HCT116 (cell line): ENCODE results near the gene PWWP2B. TPM values are rescaled to one million over a fixed set of nuclear protein-coding genes. Genes with fewer than 3 reads are reported as not detected.
A peak's percentile ranks its signal among the peaks of the same experiment; 100 is the strongest.

ENCODE experiments used
- ATAC-seq: fragments of 200-7000 bp; cut with Tn5 transposase; 2 replicates; pipeline ENCODE4 v1.9.1; 2020; ENCODE audit warnings: mild to moderate bottlenecking, moderate library complexity
- BruUV-seq: library from RNA; stranded (reverse); fragments of 400-500 nt; replicated peaks from 2 replicates; lab custom pipeline; 2021; lab: Mats Ljungman, UMichigan
- CTCF ChIA-PET: fragments of 300-600 bp; sonication (Branson Sonifier 250); formaldehyde crosslinking; loops from one replicate; lab custom pipeline; 2021; ENCODE audit warnings: antibody characterized with exemption; lab: Charles Lee
- POLR2A ChIA-PET: fragments of 300-600, 350-600 bp; sonication (Branson Sonifier 250); formaldehyde crosslinking; loops from one replicate; lab custom pipeline; 2021; ENCODE audit warnings: antibody characterized with exemption; lab: Charles Lee
- RAD21 ChIA-PET, 2 experiments: fragments of 300-600 bp; sonication (Branson Sonifier 250); formaldehyde crosslinking; loops; one replicate each; lab custom pipeline; 2023; ENCODE audit warnings: low total read pairs in 2 of 2; ENCODE audit not compliant: uncharacterized antibody in 2 of 2, unreplicated experiment in 2 of 2, low non-redundant PET in 1 of 2; lab: Charles Lee
- DNase-seq: peaks from one replicate; pipeline ENCODE4 v3.0.0-alpha.2; 2010; ENCODE audit warnings: low read depth, low spot score
- H2AFZ ChIP-seq: fragments of 200-600 bp; shearing (Covaris generic), sonication (generic); 2 replicates; pipeline ENCODE4 v1.6.1; 2017; ENCODE audit warnings: low read depth, mixed run types, mixed read lengths, antibody characterized with exemption, low read length; ENCODE audit not compliant: poor library complexity, severe bottlenecking
- H3K27ac ChIP-seq: 2 replicates; pipeline ENCODE4 v1.5.1; 2012; ENCODE audit warnings: low read depth, low read length
- H3K27me3 ChIP-seq: fragments of 200-600 bp; sonication (generic); 2 replicates; pipeline ENCODE4 v1.6.1; 2016; ENCODE audit warnings: mixed run types, low read length, mixed read lengths; ENCODE audit not compliant: insufficient read depth
- H3K36me3 ChIP-seq, 2 experiments: fragments of 200-500 bp in 1 of 2; fragments of 200-600 bp in 1 of 2; sonication (Bioruptor generic) in 1 of 2; sonication (generic) in 1 of 2; 2 replicates each; pipeline versions ENCODE4 v1.5.1 to v1.6.1; 2014 to 2016; ENCODE audit warnings: low read length in 2 of 2, inconsistent platforms in 1 of 2, mixed read lengths in 1 of 2, mixed run types in 1 of 2; ENCODE audit not compliant: insufficient read depth in 2 of 2, control insufficient read depth in 1 of 2
- H3K4me1 ChIP-seq, 2 experiments: fragments of 200-600 bp in 1 of 2; sonication (generic) in 1 of 2; 2 replicates each; pipeline versions ENCODE4 v1.5.1 to v1.6.1; 2012 to 2017; ENCODE audit warnings: low read length in 2 of 2, inconsistent platforms in 1 of 2, mild to moderate bottlenecking in 1 of 2, mixed read lengths in 1 of 2, mixed run types in 1 of 2, moderate library complexity in 1 of 2; ENCODE audit not compliant: insufficient read depth in 2 of 2, control insufficient read depth in 1 of 2
- H3K4me2 ChIP-seq: fragments of 200-600 bp; sonication (generic); 2 replicates; pipeline ENCODE4 v1.6.1; 2017; ENCODE audit warnings: mixed run types, low read length, mixed read lengths
- H3K4me3 ChIP-seq, 2 experiments: fragments of 200-600 bp in 1 of 2; sonication (generic) in 1 of 2; replicated peaks in 1 of 2; 2 replicates each; pipeline ENCODE4 v1.5.1; 2011 to 2016; ENCODE audit warnings: low read length in 2 of 2, control low read depth in 1 of 2, low read depth in 1 of 2, mild to moderate bottlenecking in 1 of 2, mixed read lengths in 1 of 2, mixed run types in 1 of 2
- H3K79me2 ChIP-seq: fragments of 200-600 bp; sonication (generic); 2 replicates; pipeline ENCODE4 v1.6.1; 2017; ENCODE audit warnings: mild to moderate bottlenecking, mixed run types, low read length, moderate library complexity, mixed read lengths; ENCODE audit not compliant: insufficient read depth
- H3K9ac ChIP-seq: fragments of 200-600 bp; sonication (generic); 2 replicates; pipeline ENCODE4 v1.6.1; 2016; ENCODE audit warnings: low read length, mixed read lengths
- H3K9me2 ChIP-seq: fragments of 200-600 bp; sonication (generic), shearing (Covaris generic); 2 replicates; pipeline ENCODE4 v1.6.1; 2017; ENCODE audit warnings: mixed run types, mild to moderate bottlenecking, moderate library complexity; ENCODE audit not compliant: insufficient read depth
- H3K9me3 ChIP-seq, 2 experiments: fragments of 200-500 bp in 1 of 2; fragments of 200-600 bp in 1 of 2; sonication (Bioruptor generic) in 1 of 2; sonication (generic) in 1 of 2; 2 replicates each; pipeline ENCODE4 v1.6.1; 2014 to 2017; ENCODE audit warnings: low read length in 2 of 2, mixed read lengths in 2 of 2, inconsistent platforms in 1 of 2, low read depth in 1 of 2, mild to moderate bottlenecking in 1 of 2, mixed run types in 1 of 2, moderate library complexity in 1 of 2; ENCODE audit not compliant: control insufficient read depth in 1 of 2, insufficient read depth in 1 of 2
- H4K20me1 ChIP-seq: fragments of 200-600 bp; sonication (generic), shearing (Covaris generic); 2 replicates; pipeline ENCODE4 v1.6.1; 2017; ENCODE audit warnings: mixed run types, mild to moderate bottlenecking, moderate library complexity; ENCODE audit not compliant: insufficient read depth
- CBX3 ChIP-seq: IDR thresholded peaks from 2 replicates; pipeline ENCODE4 v1.6.1; 2012; ENCODE audit warnings: low read depth
- CEBPB ChIP-seq: IDR thresholded peaks from 2 replicates; pipeline ENCODE4 v1.6.1; 2012; ENCODE audit warnings: low read depth
- EGR1 ChIP-seq: IDR thresholded peaks from 2 replicates; pipeline ENCODE4 v1.6.1; 2012; ENCODE audit warnings: low read depth
- FOSL1 ChIP-seq: IDR thresholded peaks from 2 replicates; pipeline ENCODE4 v1.6.1; 2012; ENCODE audit warnings: low read depth
- POLR2A ChIP-seq: IDR thresholded peaks from 2 replicates; pipeline ENCODE4 v1.7.0; 2011; ENCODE audit warnings: borderline replicate concordance; ENCODE audit not compliant: insufficient read depth, insufficient read length; ENCODE audit errors: extremely low read depth
- RAD21 ChIP-seq: IDR thresholded peaks from 2 replicates; pipeline ENCODE4 v1.6.1; 2012; ENCODE audit warnings: low read depth, mild to moderate bottlenecking
- SP1 ChIP-seq: IDR thresholded peaks from 2 replicates; pipeline ENCODE4 v1.6.1; 2012; ENCODE audit warnings: low read depth
- ZFX ChIP-seq: fragments of 450-650 bp; IDR thresholded peaks from 2 replicates; pipeline ENCODE4 v1.6.1; 2017
- ZNF274 ChIP-seq: fragments of 200-500 bp; sonication (Bioruptor generic); IDR thresholded peaks from 2 replicates; pipeline ENCODE4 v1.6.1; 2014; ENCODE audit warnings: mild to moderate bottlenecking, low read depth, low read length, inconsistent platforms
- intact Hi-C: fragments of 100-400 bp; cut with micrococcal nuclease; formaldehyde crosslinking; loops from 2 replicates; pipeline ENCODE4 v1.10.0; 2022
- total RNA-seq: library from RNA; stranded (reverse); gene quantifications from one replicate; pipeline ENCODE4 v1.2.1, GENCODE V29; 2021; ENCODE audit not compliant: unreplicated experiment
- TF ChIP-seq, protein P1 (sequence below): IDR thresholded peaks from 2 replicates; pipeline ENCODE4 v1.6.1; 2012
- TF ChIP-seq, protein P2 (sequence below), 3 experiments: fragments of 200-600 bp in 1 of 3; sonication (generic) in 1 of 3; IDR thresholded peaks in 2 of 3; conservative IDR thresholded peaks in 1 of 3; 2 replicates each; pipeline ENCODE4 v1.5.1; 2012 to 2017; ENCODE audit warnings: low read depth in 2 of 3, low read length in 2 of 3, antibody characterized with exemption in 1 of 3, borderline replicate concordance in 1 of 3, control low read depth in 1 of 3, mild to moderate bottlenecking in 1 of 3, mixed read lengths in 1 of 3, mixed run types in 1 of 3, moderate library complexity in 1 of 3; ENCODE audit not compliant: insufficient read depth in 1 of 3

PWWP2B gene
- total RNA-seq, 1 experiment from 2014 or later = 13.9 TPM

DNA sequence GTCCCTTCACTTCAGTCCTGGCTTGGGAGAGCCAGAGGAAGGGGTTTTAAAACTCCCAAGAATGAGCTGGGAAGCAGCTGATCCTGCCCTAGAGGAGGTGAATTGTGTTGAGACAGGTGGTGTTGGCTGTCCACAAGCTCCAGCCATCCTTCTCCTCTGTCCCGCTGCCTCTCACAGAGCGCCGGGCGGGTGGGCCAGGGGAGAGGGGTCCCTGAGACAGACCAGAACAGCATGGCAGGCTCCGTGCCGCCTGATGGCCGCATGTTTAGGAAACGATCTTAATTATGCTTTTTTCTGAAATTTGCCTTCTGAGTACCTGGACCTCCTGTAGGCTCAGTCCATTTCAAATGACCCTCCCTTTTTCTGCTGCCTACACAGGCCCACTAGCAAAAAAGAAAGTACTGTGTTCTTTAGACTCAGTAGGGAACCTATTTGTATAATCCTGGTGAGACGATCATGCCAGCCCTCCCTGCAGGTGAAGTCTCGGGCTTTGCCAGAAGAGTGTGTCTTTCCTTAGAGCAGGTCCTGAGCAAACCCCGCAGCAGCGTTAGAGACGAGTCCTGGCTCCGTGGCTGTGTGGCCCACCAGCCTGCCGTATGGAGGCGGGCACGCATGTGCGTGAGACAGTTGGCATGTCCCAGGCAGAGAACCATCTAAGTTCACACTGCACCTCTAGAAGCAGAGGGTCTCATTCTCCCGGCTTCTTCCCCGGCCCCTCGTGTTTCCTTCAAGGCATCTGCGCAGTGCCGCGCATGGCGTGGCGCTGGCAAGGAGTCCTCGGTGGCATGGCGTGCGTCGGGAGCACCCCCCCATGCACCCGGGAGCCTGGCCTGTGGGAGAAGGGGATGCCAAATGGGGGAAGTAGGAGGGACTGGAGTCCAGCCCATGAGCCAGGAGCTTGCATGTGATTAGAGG, 26.3 kb upstream of the PWWP2B start:
- H2AFZ ChIP-seq = no peak overlapping the region
- intact Hi-C loops = loop anchor here (1.0 kb wide), 1 partner anchor 147 kb away; no protein-coding TSS in a partner anchor
- CTCF ChIA-PET = interaction anchor here (0.8 to 1.1 kb wide), 3 partner anchors 10 to 81 kb away, joined by 3 to 6 read pairs (median 3); no protein-coding TSS in a partner anchor
- no TSS peak for BruUV-seq
- no peaks in the 10 kb centered on the region for H3K79me2 ChIP-seq
- no peaks in the 10 kb centered on the region for H4K20me1 ChIP-seq
- H3K4me3 ChIP-seq = no peak overlapping the region
- ATAC-seq (no peak), DNase-seq (no peak)
- no peaks in the 10 kb centered on the region for H3K36me3 ChIP-seq
- peaks cover 3 to 6% of the 10 kb centered on the region in 2 experiments; a peak in 3 of 4 replicates for H3K4me1 ChIP-seq
- TF ChIP-seq ZFX = no peak
- no peak for TF ChIP-seq POLR2A
- TF ChIP-seq CBX3 = no peak
- TF ChIP-seq ZNF274 = no peak
- no peak for TF ChIP-seq SP1
- no peaks in the 10 kb centered on the region for H3K9me3 ChIP-seq
- H3K4me2 ChIP-seq = no peak overlapping the region
- POLR2A ChIA-PET = no interaction called here
- H3K9ac ChIP-seq = no peak overlapping the region
- no peaks in the 10 kb centered on the region for H3K27me3 ChIP-seq
- RAD21 ChIA-PET = no interaction called here
- no peaks in the 10 kb centered on the region for H3K9me2 ChIP-seq
- no peak overlapping the region for H3K27ac ChIP-seq

- H3K9me3 ChIP-seq = no peaks in the 10 kb centered on the region
Measured at GRCh38 chr10:132371641-132372081, 25.3 kb upstream of the PWWP2B start.

More at GRCh38 chr10:132371641-132372081, 25.3 kb upstream of the PWWP2B start:
- H2AFZ ChIP-seq = no peak overlapping the region
- no peaks in the 10 kb centered on the region for H3K79me2 ChIP-seq
- intact Hi-C loops = loop anchor here (1.0 kb wide), 1 partner anchor 148 kb away; no protein-coding TSS in a partner anchor
- no TSS peak for BruUV-seq
- H3K4me3 ChIP-seq = no peak overlapping the region
- TF ChIP-seq EGR1 = no peak
- peak; percentile 62 for TF ChIP-seq RAD21
- TF ChIP-seq, protein P1, sequence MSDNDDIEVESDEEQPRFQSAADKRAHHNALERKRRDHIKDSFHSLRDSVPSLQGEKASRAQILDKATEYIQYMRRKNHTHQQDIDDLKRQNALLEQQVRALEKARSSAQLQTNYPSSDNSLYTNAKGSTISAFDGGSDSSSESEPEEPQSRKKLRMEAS = peak; percentile 93
- peak; percentile 65; the same call in 1 of the 2 replicates for TF ChIP-seq CBX3
- no peak for TF ChIP-seq CEBPB
- TF ChIP-seq, protein P2, sequence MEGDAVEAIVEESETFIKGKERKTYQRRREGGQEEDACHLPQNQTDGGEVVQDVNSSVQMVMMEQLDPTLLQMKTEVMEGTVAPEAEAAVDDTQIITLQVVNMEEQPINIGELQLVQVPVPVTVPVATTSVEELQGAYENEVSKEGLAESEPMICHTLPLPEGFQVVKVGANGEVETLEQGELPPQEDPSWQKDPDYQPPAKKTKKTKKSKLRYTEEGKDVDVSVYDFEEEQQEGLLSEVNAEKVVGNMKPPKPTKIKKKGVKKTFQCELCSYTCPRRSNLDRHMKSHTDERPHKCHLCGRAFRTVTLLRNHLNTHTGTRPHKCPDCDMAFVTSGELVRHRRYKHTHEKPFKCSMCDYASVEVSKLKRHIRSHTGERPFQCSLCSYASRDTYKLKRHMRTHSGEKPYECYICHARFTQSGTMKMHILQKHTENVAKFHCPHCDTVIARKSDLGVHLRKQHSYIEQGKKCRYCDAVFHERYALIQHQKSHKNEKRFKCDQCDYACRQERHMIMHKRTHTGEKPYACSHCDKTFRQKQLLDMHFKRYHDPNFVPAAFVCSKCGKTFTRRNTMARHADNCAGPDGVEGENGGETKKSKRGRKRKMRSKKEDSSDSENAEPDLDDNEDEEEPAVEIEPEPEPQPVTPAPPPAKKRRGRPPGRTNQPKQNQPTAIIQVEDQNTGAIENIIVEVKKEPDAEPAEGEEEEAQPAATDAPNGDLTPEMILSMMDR (IDR thresholded peaks at IDR 0.05 in 2 of 3, conservative IDR thresholded peaks at IDR 0.05 in 1 of 3; ENCODE audit: borderline replicate concordance in 1 of 3, insufficient read depth in 1 of 3, low read depth in 2 of 3, low read length in 2 of 3) = peak; percentile 52 to 69 (median 66)
- no peak for TF ChIP-seq FOSL1
- H4K20me1 ChIP-seq = no peaks in the 10 kb centered on the region
- H3K36me3 ChIP-seq = no peaks in the 10 kb centered on the region
- H3K4me2 ChIP-seq = peak overlapping the region; percentile 52
- DNase-seq = peak; percentile 15
- no peaks in the 10 kb centered on the region for H3K9me2 ChIP-seq
- ChIA-PET POLR2A (no interaction called here), RAD21 (interaction anchor here in 1 of 2 experiments (0.7 kb wide), 1 partner anchor 118 kb away, joined by 3 read pairs; no protein-coding TSS in a partner anchor), CTCF (interaction anchor here (0.6 to 1.1 kb wide), 4 partner anchors 11 to 153 kb away, joined by 3 to 6 read pairs (median 3); no protein-coding TSS in a partner anchor)
- H3K27ac ChIP-seq = no peak overlapping the region; the same call in 1 of the 2 replicates
- no peak overlapping the region for H3K9ac ChIP-seq
- H3K27me3 ChIP-seq = no peaks in the 10 kb centered on the region
- peaks cover 3 to 6% of the 10 kb centered on the region in 2 experiments; a peak in 3 of 4 replicates for H3K4me1 ChIP-seq
- peak; percentile 92 for ATAC-seq
